ENCODE data around the gene DRGX. TPM values are rescaled to one million over a fixed set of nuclear protein-coding genes. Genes with fewer than 3 reads are reported as not detected.

DRGX gene
- total and polyA plus RNA-seq, 2 donors (not counting 3 experiments of a cell fraction or from before 2014, with no cell fraction given): not detected

DNA sequence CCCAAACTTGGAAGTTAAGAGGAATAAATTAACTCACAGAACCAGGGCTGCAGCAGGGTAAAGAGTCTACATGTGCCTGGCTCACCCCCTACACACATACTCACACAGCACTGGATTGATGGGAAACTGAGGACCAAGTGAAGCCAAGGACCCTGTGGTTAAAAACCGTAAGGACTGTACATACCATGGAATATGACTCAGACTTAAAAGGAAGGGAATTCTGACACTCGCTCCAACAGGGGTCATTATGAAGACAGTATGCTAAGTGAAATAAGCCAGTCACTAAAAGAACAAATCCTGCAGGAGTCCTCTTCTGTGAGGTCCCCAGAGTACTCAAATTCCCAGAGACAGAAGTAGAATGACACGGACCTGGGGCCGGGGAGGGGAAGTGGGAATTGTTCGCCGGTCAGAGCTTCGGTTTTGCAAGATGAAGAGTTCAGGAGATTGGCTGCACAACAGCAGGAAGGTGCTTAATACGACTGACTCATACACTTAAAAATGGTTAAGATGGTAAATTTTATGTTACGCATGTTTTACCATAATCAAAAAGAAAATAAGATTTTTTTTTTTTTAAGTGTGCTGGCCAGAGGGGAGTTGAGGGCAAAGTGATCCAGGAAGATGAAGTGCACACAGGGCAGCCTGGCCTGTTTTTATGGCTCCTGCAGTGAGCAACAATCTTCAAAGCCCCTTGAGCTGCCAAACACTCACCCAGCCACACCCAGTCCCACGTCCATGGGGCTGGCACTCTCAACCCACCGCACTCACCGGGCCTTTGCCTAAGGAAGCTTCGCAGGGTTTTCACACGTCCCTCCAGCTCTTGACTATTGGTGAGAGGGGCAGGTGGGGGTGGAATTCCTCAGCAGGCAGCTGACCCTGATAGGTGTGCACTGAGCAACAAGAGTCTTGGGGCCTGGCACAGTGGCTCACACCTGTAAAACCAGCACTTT lies 26.4 kb downstream of the DRGX start:
- no TSS peak for BruUV-seq (replicated peaks)
- dilution Hi-C loops (cut with MboI; ENCODE audit: extremely low pct_ligation_motif_present, low sequenced_read_pairs): no loop called here
- intact Hi-C loops (cut with micrococcal nuclease): no loop called here
- FAIRE-seq (peak; percentile 42), DNase-seq (ENCODE audit: low read depth, low spot score) (peak; percentile 30)
- no peak for TF ChIP-seq CTCF (IDR thresholded peaks at IDR 0.05; ENCODE audit: extremely low read depth in 1 of 2, insufficient read depth in 1 of 2, low read depth in 1 of 2, low read length in 2 of 2)
- TF ChIP-seq MYC (IDR thresholded peaks at IDR 0.05; ENCODE audit: low read depth, low read length): no peak
- no peak for TF ChIP-seq GATA2 (IDR thresholded peaks at IDR 0.05; ENCODE audit: insufficient read depth, insufficient read length, low read depth, low read length)
- TF ChIP-seq POLR2A (IDR thresholded peaks at IDR 0.05; ENCODE audit: low read depth, low read length): no peak
- TF ChIP-seq FOS (IDR thresholded peaks at IDR 0.05; ENCODE audit: borderline replicate concordance, insufficient read depth, low read length): peak; percentile 32
- TF ChIP-seq, protein P1, sequence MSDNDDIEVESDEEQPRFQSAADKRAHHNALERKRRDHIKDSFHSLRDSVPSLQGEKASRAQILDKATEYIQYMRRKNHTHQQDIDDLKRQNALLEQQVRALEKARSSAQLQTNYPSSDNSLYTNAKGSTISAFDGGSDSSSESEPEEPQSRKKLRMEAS (IDR thresholded peaks at IDR 0.05; ENCODE audit: insufficient read depth, insufficient read length): no peak
- TF ChIP-seq EZH2 (IDR thresholded peaks at IDR 0.05; ENCODE audit: borderline replicate concordance, low read depth, low read length, severe bottlenecking): no peak
- TF ChIP-seq POLR2AphosphoS5 (IDR thresholded peaks at IDR 0.05; ENCODE audit: insufficient read depth, low read depth, low read length): no peak
- H2AFZ ChIP-seq (ENCODE audit: low read depth, low read length): no peak overlapping the region
- H3K36me3 ChIP-seq (ENCODE audit: control insufficient read depth in 2 of 2, extremely low read depth in 1 of 2, insufficient read depth in 2 of 2, low read length in 2 of 2): no peaks in the 10 kb centered on the region
- no peaks in the 10 kb centered on the region for H3K9me3 ChIP-seq (replicated peaks; ENCODE audit: control insufficient read depth, insufficient read depth, low read length)
- ChIA-PET POLR2A (no interaction called here), CTCF (interaction anchor here (1.0 to 1.6 kb wide), 2 partner anchors 10 to 38 kb away, joined by 4 read pairs; no protein-coding TSS in a partner anchor)
- H3K27me3 ChIP-seq (ENCODE audit: control insufficient read depth in 2 of 2, insufficient read depth in 2 of 2, low read length in 2 of 2): peaks cover 0 to 8% of the 10 kb centered on the region in 2 experiments
- H3K79me2 ChIP-seq (ENCODE audit: control insufficient read depth, insufficient read depth, low read length): no peaks in the 10 kb centered on the region
- H4K20me1 ChIP-seq (replicated peaks; ENCODE audit: control insufficient read depth, extremely low read depth, insufficient read depth, low read length): no peaks in the 10 kb centered on the region
- H3K4me1 ChIP-seq (ENCODE audit: control insufficient read depth, extremely low read depth, insufficient read depth, low read length): peaks cover 7% of the 10 kb centered on the region
- H3K4me3 ChIP-seq (replicated peaks in 1 of 3; ENCODE audit: insufficient read depth in 1 of 3, low read depth in 1 of 3, low read length in 3 of 3): no peak overlapping the region
- no peaks in the 10 kb centered on the region for H3K9me1 ChIP-seq (replicated peaks; ENCODE audit: control insufficient read depth, extremely low read depth, insufficient read depth, low read length)
- H3K4me2 ChIP-seq (ENCODE audit: insufficient read depth, low read length): peak overlapping the region; percentile 46
- no peak overlapping the region for H3K27ac ChIP-seq (ENCODE audit: insufficient read depth, low read depth, low read length)
- no peak overlapping the region for H3K9ac ChIP-seq (replicated peaks; ENCODE audit: extremely low read depth, insufficient read depth, low read length)

Data from endothelial cell of umbilical vein (primary cell).